ENCODE data around the gene FDX1. TPM values are rescaled to one million over a fixed set of nuclear protein-coding genes. Genes with fewer than 3 reads are reported as not detected.

FDX1 gene
- total RNA-seq, 1 donor from 2014 or later = 11.5 TPM

DNA sequence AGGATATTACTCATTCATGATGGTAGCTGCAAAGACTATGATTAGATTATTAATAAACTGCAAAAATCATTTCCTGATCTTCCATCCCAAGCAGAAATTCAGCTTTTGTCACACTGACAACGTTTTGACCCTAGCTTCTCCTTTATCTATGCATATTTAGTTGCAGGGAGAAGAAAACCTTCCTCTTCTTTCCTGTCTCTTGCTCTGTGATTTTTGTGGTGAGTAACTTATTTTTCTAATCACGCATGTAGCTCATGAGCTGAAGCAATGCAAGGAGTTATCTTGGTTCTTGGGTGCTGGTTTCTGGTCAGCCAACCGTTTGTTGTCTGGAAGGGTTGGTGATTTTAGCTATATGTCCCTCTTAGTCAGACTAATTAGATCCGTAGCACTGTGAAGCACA, 56.4 kb downstream of the FDX1 start:
- H3K36me3 ChIP-seq (ENCODE audit: control insufficient read depth, insufficient read depth, low read length) = no peaks in the 10 kb centered on the region
- TF ChIP-seq, protein P1, sequence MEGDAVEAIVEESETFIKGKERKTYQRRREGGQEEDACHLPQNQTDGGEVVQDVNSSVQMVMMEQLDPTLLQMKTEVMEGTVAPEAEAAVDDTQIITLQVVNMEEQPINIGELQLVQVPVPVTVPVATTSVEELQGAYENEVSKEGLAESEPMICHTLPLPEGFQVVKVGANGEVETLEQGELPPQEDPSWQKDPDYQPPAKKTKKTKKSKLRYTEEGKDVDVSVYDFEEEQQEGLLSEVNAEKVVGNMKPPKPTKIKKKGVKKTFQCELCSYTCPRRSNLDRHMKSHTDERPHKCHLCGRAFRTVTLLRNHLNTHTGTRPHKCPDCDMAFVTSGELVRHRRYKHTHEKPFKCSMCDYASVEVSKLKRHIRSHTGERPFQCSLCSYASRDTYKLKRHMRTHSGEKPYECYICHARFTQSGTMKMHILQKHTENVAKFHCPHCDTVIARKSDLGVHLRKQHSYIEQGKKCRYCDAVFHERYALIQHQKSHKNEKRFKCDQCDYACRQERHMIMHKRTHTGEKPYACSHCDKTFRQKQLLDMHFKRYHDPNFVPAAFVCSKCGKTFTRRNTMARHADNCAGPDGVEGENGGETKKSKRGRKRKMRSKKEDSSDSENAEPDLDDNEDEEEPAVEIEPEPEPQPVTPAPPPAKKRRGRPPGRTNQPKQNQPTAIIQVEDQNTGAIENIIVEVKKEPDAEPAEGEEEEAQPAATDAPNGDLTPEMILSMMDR (IDR thresholded peaks at IDR 0.05; ENCODE audit: insufficient read depth, low read length, poor library complexity, severe bottlenecking) = no peak
- H3K4me3 ChIP-seq (ENCODE audit: low read depth, low read length) = no peak overlapping the region
- DNase-seq (ENCODE audit: low read depth) = no peak
- H3K27me3 ChIP-seq (ENCODE audit: control insufficient read depth, insufficient read depth, low read length) = no peaks in the 10 kb centered on the region

DNA sequence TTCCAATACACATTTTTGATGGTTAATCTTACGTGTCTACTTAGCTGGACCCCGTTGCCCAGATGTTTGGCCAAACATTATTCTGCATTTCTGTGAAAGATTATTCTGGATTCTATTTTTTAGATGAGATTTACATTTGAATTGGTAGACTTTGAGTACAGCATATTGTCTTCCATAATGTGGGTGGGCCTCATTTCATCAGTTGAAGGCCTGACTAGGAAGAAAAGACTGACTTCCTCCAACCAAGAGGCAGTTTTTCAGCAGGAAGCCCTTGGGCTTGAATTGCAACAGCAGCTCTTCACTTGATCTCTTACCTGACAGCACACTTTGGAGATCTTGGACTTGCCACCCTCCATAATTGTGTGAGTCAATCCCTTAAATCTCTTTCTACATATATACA, 58.7 kb downstream of the FDX1 start:
- TF ChIP-seq, protein P1 (IDR thresholded peaks at IDR 0.05; ENCODE audit: insufficient read depth, low read length, poor library complexity, severe bottlenecking) = no peak
- Histone ChIP-seq H3K4me3 (ENCODE audit: low read depth, low read length) (no peak overlapping the region), H3K36me3 (ENCODE audit: control insufficient read depth, insufficient read depth, low read length) (no peaks in the 10 kb centered on the region), H3K27me3 (ENCODE audit: control insufficient read depth, insufficient read depth, low read length) (no peaks in the 10 kb centered on the region)
- no peak for DNase-seq (ENCODE audit: low read depth)

DNA sequence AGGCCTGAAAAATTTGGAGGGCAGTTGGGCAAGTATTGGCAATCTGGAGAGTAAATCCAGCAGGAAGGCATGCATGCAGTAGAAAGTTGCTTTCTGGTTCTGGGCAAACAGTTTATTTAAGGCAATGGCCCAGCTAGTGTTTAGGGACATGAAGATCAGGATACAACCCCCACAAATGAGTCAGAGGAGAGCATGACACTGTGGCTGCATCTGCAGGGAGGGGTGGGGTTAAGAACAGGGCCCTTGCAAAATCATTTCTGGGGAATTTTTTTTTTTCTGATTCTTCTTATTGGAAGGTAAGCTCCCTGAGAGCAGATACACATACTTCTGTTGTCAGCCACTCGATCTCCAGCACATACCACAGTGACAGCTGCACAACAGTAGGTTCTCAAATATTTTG, 61.1 kb downstream of the FDX1 start:
- peak; percentile 7 for DNase-seq (ENCODE audit: low read depth)
- TF ChIP-seq, protein P1 (IDR thresholded peaks at IDR 0.05; ENCODE audit: insufficient read depth, low read length, poor library complexity, severe bottlenecking) = no peak
- Histone ChIP-seq H3K27me3 (ENCODE audit: control insufficient read depth, insufficient read depth, low read length) (no peaks in the 10 kb centered on the region), H3K36me3 (ENCODE audit: control insufficient read depth, insufficient read depth, low read length) (no peaks in the 10 kb centered on the region), H3K4me3 (ENCODE audit: low read depth, low read length) (no peak overlapping the region)

DNA sequence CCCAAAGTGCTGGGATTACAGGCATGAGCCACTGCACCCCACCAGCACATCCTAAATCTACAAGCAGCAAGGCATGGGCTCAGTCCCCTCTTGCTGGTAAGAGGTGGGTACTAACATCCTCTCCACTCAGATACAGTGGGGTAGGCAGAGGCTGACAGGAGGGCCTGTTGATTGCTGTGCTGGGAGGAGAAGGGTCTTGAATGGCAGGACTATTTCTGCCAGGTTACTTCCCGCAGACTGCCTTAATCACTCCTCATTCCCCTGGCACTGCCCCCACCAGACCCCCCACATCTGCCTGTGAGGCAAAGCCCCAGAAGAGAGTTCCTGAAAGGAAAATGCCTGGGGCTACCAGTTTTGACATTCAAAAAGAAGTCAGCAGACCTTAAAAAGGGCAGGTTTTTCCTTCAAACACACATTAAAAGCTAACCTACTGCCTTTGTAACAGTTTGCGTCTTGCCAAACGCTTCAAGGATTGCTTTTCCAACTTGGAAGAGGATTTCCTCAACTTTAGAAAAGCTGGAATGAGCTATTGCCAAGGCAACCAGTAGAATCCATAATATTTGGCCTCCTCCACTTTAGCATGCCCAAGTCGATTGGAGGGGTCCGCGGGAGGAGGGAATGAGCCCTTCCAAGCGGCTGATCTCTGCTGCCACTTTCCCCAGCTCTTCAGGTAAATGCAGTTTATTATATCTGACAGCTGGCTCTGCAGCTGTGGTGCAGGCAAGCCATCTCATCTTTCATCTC, 62.0 kb downstream of the FDX1 start:
- no peak for DNase-seq (ENCODE audit: low read depth)
- Histone ChIP-seq H3K4me3 (ENCODE audit: low read depth, low read length) (no peak overlapping the region), H3K36me3 (ENCODE audit: control insufficient read depth, insufficient read depth, low read length) (no peaks in the 10 kb centered on the region), H3K27me3 (ENCODE audit: control insufficient read depth, insufficient read depth, low read length) (no peaks in the 10 kb centered on the region)
- TF ChIP-seq, protein P1 (IDR thresholded peaks at IDR 0.05; ENCODE audit: insufficient read depth, low read length, poor library complexity, severe bottlenecking) = no peak

DNA sequence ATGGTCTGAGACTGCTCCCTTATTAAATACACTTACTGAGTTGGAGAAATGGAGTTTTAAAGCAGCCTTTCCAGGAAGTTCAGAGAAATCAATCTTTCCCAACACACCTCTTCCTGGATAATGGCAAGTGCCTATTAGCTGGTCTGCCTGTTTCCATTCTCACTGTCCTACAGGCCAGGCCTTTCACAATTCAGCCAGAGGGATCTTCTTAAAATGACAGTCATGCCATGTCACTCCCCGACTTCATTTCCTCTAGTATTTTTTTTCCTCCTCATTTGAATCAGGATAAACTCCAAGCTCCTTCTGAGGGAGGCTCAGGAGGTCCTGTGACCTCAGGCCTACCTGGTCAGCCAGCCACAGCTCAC, 62.6 kb downstream of the FDX1 start:
- TF ChIP-seq, protein P1 (IDR thresholded peaks at IDR 0.05; ENCODE audit: insufficient read depth, low read length, poor library complexity, severe bottlenecking) = no peak
- Histone ChIP-seq H3K36me3 (ENCODE audit: control insufficient read depth, insufficient read depth, low read length) (no peaks in the 10 kb centered on the region), H3K4me3 (ENCODE audit: low read depth, low read length) (no peak overlapping the region), H3K27me3 (ENCODE audit: control insufficient read depth, insufficient read depth, low read length) (no peaks in the 10 kb centered on the region)
- DNase-seq (ENCODE audit: low read depth) = no peak

DNA sequence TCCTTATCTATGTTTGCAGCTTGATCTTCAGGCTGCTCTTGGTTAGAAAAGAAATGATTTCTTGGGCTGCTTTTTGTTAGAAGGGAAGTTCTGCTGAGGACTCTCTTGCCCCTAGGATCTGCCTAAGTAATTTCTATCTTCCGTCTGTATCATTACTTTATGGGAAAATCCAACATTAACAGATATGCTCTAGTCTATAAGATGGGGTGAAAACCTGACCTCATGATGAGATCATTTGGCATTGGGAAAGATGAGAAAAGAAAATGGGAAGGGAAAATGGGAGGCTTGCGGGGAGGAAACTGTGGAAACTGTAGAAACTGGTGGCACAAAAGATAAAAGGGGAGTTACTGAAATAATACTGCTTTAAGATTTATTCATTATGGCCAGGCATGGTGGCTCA, 63.6 kb downstream of the FDX1 start:
- DNase-seq (ENCODE audit: low read depth) = no peak
- Histone ChIP-seq H3K27me3 (ENCODE audit: control insufficient read depth, insufficient read depth, low read length) (no peaks in the 10 kb centered on the region), H3K36me3 (ENCODE audit: control insufficient read depth, insufficient read depth, low read length) (no peaks in the 10 kb centered on the region), H3K4me3 (ENCODE audit: low read depth, low read length) (no peak overlapping the region)
- TF ChIP-seq, protein P1 (IDR thresholded peaks at IDR 0.05; ENCODE audit: insufficient read depth, low read length, poor library complexity, severe bottlenecking) = no peak

All from kidney epithelial cell (primary cell).